Measurements from ENCODE around the gene DIAPH2.

GRCh38 chrX:96906741-96907140 lies 222.1 kb downstream of the DIAPH2 start:
- TF ChIP-seq CTCF (IDR thresholded peaks at IDR 0.05 in 8 of 11, conservative IDR thresholded peaks at IDR 0.05 in 3 of 11): no peak
- TF ChIP-seq POLR2AphosphoS5 (IDR thresholded peaks at IDR 0.05): no peak

Measured in spleen (tissue), 7 donors.